HG03432 (cell line): ENCODE data around the gene BMAL1.

Experiments
- ATAC-seq: cut with Tn5 transposase; IDR thresholded peaks from one replicate; pipeline ENCODE4 v1.9.1; 2021; ENCODE audit warnings: mild to moderate bottlenecking, moderate library complexity; ENCODE audit not compliant: unreplicated experiment

BMAL1 gene

GRCh38 chr11:13260963-13261588 is 16.5 kb upstream of the BMAL1 start:
- no peak for ATAC-seq

GRCh38 chr11:13261591-13262061 is 16.0 kb upstream of the BMAL1 start:
- ATAC-seq = no peak

GRCh38 chr11:13262096-13262495 is 15.5 kb upstream of the BMAL1 start:
- ATAC-seq = no peak

DNA sequence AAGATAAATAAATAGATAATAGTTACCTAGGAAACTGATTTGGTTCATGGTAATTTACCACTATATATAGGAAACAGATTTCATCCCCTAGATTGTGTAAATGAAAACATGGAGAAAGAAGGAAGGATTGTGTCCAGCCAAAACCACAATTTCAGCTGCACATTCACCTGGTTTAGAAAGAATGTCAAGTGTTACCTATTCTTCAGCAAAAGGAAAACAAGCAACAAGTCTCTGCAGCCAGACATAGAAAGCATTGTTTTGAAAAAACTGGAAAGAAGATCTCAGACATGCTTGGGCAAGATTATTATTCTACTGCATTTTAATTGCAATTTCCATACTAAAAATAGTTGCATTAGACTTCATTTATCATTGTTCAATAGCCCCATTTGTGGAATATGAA is 8.8 kb upstream of the BMAL1 start:
- ATAC-seq = no peak

- ATAC-seq = no peak
Observed at GRCh38 chr11:13269775-13270174, 7.8 kb upstream of the BMAL1 start.

DNA sequence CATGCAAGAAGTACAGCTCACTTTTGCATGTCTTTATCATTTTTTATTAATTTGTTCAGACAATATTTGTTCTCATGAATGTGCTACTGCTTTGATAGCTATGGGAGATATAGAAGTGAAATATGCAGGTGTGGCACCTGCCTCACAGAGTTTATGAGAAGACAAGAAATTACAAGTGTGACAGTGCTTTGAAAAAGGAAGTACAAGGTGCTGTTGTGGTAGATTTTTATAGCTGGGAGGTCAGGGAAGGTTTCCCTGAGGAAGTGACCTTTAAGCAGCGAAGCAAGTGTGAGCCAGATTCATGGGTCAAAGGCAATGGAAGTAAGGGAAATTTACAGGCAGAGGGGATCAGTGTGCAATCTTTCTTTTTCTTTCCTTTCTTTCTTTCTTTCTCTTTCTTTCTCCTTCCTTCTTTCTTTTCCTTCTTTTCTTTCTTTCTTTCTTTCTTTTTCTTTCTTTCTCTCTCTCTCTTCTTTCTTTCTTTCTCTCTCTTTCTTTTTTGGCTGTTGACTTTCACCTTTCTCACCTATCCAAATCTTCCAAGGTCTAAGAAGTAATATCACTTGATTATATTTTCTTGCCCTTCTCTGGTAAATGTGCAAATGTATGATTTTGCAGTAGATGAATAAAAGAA is 6.4 kb upstream of the BMAL1 start:
- no peak for ATAC-seq

- ATAC-seq = no peak
Observed at GRCh38 chr11:13276454-13276831, 1.1 kb upstream of the BMAL1 start.

GRCh38 chr11:13276832-13277767 is 490 bp upstream of the BMAL1 start:
- ATAC-seq = peak; percentile 90

GRCh38 chr11:13278609-13279486 is 1.3 kb downstream of the BMAL1 start:
- ATAC-seq = no peak

- ATAC-seq = no peak
Observed at GRCh38 chr11:13279487-13279834, 1.9 kb downstream of the BMAL1 start.

GRCh38 chr11:13280092-13280722 is 2.6 kb downstream of the BMAL1 start:
- ATAC-seq = no peak

DNA sequence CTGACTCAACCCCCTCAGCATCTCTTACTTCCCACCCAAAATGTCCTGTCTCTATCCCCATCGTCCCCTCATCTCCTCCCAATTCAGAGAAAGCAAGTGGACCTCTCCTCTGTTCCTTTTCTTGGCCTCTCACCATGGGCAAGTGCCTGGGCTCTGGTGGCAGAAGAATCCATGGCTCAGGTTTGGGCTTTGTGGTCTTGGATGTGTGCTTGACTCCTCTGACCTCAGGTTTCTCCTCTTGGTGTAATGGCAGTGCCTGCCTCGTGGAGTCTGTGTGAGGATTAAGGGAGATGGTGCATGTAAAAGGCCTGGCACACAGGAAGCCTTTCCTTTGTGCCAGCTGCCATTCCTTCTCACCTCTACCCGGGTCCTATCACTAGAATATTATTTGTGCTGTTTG is 3.2 kb downstream of the BMAL1 start:
- no peak for ATAC-seq

- no peak for ATAC-seq
Observed at GRCh38 chr11:13283636-13284035, 6.0 kb downstream of the BMAL1 start.

DNA sequence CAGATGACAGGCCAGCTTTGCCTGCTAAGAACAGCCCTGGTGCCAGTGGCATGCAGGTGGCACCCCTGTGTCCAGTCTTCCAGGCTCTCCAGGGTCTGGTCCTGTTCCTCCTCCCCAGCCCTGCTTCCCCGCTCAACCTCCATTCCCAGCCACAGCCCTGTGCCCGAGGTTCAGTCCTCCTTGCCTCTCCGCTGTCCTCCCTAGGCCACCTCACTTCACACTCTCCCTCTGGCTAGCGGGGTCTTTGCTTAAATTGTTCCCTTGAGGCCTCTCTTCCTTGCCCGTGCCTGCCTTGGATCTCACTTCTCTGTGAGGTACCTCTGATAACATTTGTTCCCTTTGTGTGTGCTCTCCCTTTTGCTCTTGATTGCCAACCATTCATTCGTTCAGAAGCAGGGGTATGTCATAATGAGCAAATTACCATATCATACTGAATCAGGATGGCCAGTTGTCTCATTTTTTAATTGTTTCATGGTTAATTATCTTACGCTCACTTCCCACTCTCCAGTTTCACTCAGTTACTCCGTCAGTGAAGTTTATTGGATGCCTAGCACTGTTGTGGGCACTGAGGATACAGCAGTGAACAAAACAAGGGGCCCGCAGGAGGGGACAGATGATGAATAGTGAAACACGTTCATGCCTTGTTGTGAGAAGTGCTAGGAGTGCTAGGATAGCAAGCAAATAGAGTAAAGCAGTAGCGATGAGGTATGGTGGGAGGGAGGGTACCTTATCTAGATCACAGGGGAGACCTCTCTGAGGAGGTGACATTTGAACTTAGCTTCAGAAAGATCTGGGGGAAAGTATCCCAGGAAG is 7.4 kb downstream of the BMAL1 start:
- ATAC-seq = no peak

- no peak for ATAC-seq
Observed at GRCh38 chr11:13286279-13286821, 8.8 kb downstream of the BMAL1 start.

GRCh38 chr11:13287036-13287435 is 9.4 kb downstream of the BMAL1 start:
- no peak for ATAC-seq

GRCh38 chr11:13287681-13288080 is 10.1 kb downstream of the BMAL1 start:
- no peak for ATAC-seq

- peak; percentile 61 for ATAC-seq
Observed at GRCh38 chr11:13288375-13289029, 10.9 kb downstream of the BMAL1 start.

DNA sequence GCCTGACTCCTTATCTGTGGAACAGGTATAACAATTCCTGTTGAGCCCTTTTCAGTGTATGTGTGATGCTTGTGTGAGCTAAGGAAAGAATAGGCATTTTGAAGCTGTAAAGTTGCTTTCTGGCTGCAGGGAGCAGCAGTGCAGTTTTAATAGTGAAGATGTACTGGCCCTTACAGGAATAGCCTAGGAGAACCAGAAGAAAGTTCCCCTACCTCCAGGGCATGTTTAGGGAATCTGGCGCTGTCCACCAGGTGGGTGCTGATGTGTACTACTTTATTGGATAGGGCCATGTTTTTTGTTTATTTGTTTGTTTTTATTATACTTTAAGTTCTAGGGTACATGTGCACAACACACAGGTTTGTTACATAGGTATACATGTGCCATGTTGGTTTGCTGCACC is 11.5 kb downstream of the BMAL1 start:
- ATAC-seq = peak; percentile 10
